Cardiac muscle cell (in vitro differentiated cells and primary cell): ENCODE data around the gene FBLN1. TPM values are rescaled to one million over a fixed set of nuclear protein-coding genes. Genes with fewer than 3 reads are reported as not detected.

Source experiments
- DNase-seq, 2 donors: peaks; one replicate each; pipeline versions ENCODE4 v3.0.0 to v3.0.0-alpha.2; 2010 to 2017; ENCODE audit warnings: low read depth in 1 of 2, low spot score in 1 of 2
- H3K27ac ChIP-seq: fragments of 200-600 bp; sonication (generic); 2 replicates; pipeline ENCODE4 v1.5.1; 2016
- H3K27me3 ChIP-seq: fragments of 200-600 bp; sonication (generic); 2 replicates; pipeline ENCODE4 v1.6.0; 2016; ENCODE audit warnings: control low read depth
- H3K36me3 ChIP-seq: fragments of 200-600 bp; sonication (generic); 2 replicates; pipeline ENCODE4 v1.5.1; 2016; ENCODE audit warnings: control low read depth
- H3K4me1 ChIP-seq: fragments of 200-600 bp; sonication (generic); 2 replicates; pipeline ENCODE4 v1.8.1; 2017; ENCODE audit warnings: low read depth, mild to moderate bottlenecking, mixed run types
- H3K4me3 ChIP-seq: fragments of 200-600 bp; sonication (generic); 2 replicates; pipeline ENCODE4 v1.5.1; 2016; ENCODE audit warnings: mild to moderate bottlenecking
- H3K9me3 ChIP-seq: fragments of 200-600 bp; sonication (generic); 2 replicates; pipeline ENCODE4 v1.5.1; 2017; ENCODE audit warnings: low read depth, mild to moderate bottlenecking, control low read depth
- polyA plus RNA-seq: library from polyadenylated mRNA; unstranded; fragments of >200 nt; fragmentation: Nextera tagmentation; extraction: Ambion mirVana; gene quantifications from 2 replicates; pipeline ENCODE4 v1.2.1, GENCODE V29; 2016
- total RNA-seq: library from RNA; depleted of rRNA; stranded (reverse); fragments of >200 nt; gene quantifications from 2 replicates; pipeline ENCODE4 v1.2.3, GENCODE V29; 2016
- TF ChIP-seq, protein P1 (sequence below): IDR thresholded peaks from 2 replicates; pipeline ENCODE4 v1.5.1; 2012; ENCODE audit warnings: low read depth, mild to moderate bottlenecking, low read length

FBLN1 gene
- total and polyA plus RNA-seq, 2 experiments from 2014 or later = 53.8 to 55.7 TPM

GRCh38 chr22:45563362-45564040 is 60.8 kb downstream of the FBLN1 start:
- Histone ChIP-seq H3K9me3 (no peaks in the 10 kb centered on the region), H3K4me1 (no peaks in the 10 kb centered on the region), H3K27ac (no peak overlapping the region), H3K36me3 (no peaks in the 10 kb centered on the region), H3K27me3 (no peaks in the 10 kb centered on the region), H3K4me3 (no peak overlapping the region)
- TF ChIP-seq, protein P1, sequence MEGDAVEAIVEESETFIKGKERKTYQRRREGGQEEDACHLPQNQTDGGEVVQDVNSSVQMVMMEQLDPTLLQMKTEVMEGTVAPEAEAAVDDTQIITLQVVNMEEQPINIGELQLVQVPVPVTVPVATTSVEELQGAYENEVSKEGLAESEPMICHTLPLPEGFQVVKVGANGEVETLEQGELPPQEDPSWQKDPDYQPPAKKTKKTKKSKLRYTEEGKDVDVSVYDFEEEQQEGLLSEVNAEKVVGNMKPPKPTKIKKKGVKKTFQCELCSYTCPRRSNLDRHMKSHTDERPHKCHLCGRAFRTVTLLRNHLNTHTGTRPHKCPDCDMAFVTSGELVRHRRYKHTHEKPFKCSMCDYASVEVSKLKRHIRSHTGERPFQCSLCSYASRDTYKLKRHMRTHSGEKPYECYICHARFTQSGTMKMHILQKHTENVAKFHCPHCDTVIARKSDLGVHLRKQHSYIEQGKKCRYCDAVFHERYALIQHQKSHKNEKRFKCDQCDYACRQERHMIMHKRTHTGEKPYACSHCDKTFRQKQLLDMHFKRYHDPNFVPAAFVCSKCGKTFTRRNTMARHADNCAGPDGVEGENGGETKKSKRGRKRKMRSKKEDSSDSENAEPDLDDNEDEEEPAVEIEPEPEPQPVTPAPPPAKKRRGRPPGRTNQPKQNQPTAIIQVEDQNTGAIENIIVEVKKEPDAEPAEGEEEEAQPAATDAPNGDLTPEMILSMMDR = no peak
- DNase-seq = no peak

DNA sequence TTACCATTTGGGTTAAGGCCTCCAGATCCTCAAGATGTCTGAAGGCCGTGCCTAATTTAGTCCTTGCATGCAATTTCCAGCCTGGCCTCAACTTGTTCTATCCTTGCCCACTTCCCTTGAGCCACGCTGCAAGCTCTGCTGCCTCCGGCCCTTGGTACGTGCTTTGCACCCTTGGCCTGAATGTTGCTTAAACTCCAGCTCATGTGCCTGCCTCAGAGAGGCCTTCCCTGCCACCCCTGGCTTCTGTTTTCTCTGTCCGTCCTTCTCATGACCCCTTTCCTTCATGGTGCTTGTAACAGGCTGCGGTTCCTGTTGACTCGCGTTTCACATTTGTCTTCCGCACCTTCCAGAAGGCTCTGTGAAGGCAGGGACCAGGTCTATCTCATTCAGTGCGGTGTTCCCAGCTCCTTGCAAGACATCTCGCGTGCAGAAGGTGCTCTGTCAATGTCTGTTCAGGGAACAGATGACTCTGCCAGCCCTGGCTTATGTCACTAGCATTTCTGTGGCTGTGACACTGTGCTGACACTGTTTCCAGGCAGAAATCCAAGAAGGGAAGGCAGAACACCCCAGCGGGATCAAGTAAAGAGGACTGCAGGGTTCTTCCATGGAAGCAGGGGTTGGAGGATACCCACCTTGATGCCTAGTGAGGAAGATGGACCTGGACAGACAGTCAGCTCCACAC is 61.8 kb downstream of the FBLN1 start:
- Histone ChIP-seq H3K9me3 (no peaks in the 10 kb centered on the region), H3K4me1 (no peaks in the 10 kb centered on the region), H3K36me3 (no peaks in the 10 kb centered on the region), H3K27ac (no peak overlapping the region), H3K4me3 (no peak overlapping the region), H3K27me3 (no peaks in the 10 kb centered on the region)
- TF ChIP-seq, protein P1 = no peak
- no peak for DNase-seq

GRCh38 chr22:45565171-45565570 is 62.5 kb downstream of the FBLN1 start:
- H3K4me3 ChIP-seq = no peak overlapping the region
- no peaks in the 10 kb centered on the region for H3K9me3 ChIP-seq
- H3K36me3 ChIP-seq = no peaks in the 10 kb centered on the region
- TF ChIP-seq, protein P1 = no peak
- H3K4me1 ChIP-seq = no peaks in the 10 kb centered on the region
- no peak overlapping the region for H3K27ac ChIP-seq
- no peak for DNase-seq
- H3K27me3 ChIP-seq = no peaks in the 10 kb centered on the region

DNA sequence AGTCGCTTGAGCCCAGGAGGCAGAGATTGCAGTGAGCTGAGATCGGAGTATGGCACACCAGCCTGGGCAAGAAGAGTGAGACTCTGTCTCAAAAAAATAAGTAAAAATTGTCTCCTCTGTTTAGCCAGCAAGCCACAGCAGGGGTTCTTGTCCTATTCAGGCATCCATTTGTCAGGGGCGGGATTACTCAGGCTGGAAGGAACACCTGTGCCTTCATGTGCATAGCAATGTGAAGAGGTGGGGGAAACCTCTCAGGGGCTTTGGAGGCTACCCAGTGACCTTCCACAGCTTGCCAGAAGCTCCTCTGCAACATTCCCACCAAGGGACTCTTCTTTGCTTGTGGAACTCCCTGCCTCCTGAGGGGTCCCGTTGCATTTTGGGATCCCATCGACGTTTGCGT is 63.3 kb downstream of the FBLN1 start:
- H3K27me3 ChIP-seq = no peaks in the 10 kb centered on the region
- TF ChIP-seq, protein P1 = no peak
- no peaks in the 10 kb centered on the region for H3K4me1 ChIP-seq
- H3K27ac ChIP-seq = no peak overlapping the region
- no peaks in the 10 kb centered on the region for H3K9me3 ChIP-seq
- no peak overlapping the region for H3K4me3 ChIP-seq
- H3K36me3 ChIP-seq = no peaks in the 10 kb centered on the region
- DNase-seq = no peak

- TF ChIP-seq, protein P1 = no peak
- Histone ChIP-seq H3K27me3 (no peaks in the 10 kb centered on the region), H3K4me3 (no peak overlapping the region), H3K4me1 (no peaks in the 10 kb centered on the region), H3K9me3 (no peaks in the 10 kb centered on the region), H3K27ac (no peak overlapping the region), H3K36me3 (no peaks in the 10 kb centered on the region)
- DNase-seq = no peak
Observed at GRCh38 chr22:45568213-45568612, 65.5 kb downstream of the FBLN1 start.
